Astrocyte of the spinal cord (primary cell): Measurements from ENCODE around the gene RECQL.

ENCODE experiments used
- DNase-seq: peaks from one replicate; pipeline ENCODE4 v3.0.0; 2011; ENCODE audit warnings: low read depth, low spot score
- H3K4me3 ChIP-seq: 2 replicates; pipeline ENCODE4 v1.5.1; 2011; ENCODE audit warnings: low read depth, mild to moderate bottlenecking, low read length, moderate library complexity
- in situ Hi-C: cut with HindIII; loops from 2 replicates; pipeline ENCODE4 v1.10.0; 2017; ENCODE audit warnings: low sequenced_read_pairs
- TF ChIP-seq, protein P1 (sequence below): IDR thresholded peaks from 2 replicates; pipeline ENCODE4 v1.5.1; 2012; ENCODE audit warnings: low read depth, mild to moderate bottlenecking, low read length, inconsistent platforms

The RECQL gene

DNA sequence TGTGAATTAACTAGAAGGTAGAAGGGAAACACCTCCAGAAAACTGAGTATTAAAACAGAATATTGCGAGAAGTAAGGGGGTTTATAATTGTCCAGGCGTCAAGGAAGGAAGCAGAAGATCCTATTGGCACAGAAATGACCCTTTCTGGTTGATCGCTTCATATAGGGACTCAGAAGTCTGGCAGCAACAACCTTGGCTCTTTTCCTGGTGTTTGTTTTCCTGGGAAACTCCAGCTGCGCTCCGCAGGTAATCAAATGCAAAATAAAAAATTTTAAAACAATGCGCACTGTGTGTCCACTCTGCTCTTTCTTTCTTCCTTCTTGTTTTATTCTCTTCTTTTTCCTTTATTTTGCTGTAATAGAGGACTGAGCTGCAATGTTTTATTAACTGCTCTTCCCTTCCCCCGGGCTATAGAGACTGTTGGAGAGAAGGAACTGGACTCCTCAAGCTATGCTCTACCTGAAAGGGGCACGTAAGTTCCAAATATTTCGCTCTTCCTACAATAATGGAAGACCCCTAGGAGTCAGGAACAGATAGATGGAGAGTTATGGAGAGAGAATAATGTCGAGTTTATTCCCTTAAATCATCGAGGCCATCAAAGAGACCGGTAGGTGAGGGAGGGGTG is 25.4 kb upstream of the RECQL start:
- in situ Hi-C loops: no loop called here

DNA sequence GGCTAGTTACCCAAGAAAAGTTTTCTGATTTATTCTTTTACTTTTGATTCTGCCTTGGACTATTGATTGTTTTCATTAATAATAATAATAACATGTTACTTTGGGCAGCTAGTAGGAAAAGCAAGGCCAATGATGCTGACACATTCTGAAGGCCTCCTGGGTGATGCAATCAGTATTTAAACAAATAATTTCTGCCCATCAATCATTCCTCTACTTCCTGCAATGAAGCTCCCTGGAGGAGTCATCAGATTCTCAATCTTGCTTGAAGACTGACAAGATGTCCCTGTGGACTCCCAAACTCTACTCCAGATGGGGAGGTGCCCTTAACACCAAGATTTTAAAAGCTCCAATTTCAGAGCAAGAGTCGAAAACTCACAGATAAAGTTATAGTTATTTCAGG is 24.6 kb upstream of the RECQL start, which contains the start of gene SPX:
TSS of gene SPX (plus strand) at position 244 of the 400 bp plus-strand sequence. CDS start 177 bp downstream, outside the sequence.
- TF ChIP-seq, protein P1, sequence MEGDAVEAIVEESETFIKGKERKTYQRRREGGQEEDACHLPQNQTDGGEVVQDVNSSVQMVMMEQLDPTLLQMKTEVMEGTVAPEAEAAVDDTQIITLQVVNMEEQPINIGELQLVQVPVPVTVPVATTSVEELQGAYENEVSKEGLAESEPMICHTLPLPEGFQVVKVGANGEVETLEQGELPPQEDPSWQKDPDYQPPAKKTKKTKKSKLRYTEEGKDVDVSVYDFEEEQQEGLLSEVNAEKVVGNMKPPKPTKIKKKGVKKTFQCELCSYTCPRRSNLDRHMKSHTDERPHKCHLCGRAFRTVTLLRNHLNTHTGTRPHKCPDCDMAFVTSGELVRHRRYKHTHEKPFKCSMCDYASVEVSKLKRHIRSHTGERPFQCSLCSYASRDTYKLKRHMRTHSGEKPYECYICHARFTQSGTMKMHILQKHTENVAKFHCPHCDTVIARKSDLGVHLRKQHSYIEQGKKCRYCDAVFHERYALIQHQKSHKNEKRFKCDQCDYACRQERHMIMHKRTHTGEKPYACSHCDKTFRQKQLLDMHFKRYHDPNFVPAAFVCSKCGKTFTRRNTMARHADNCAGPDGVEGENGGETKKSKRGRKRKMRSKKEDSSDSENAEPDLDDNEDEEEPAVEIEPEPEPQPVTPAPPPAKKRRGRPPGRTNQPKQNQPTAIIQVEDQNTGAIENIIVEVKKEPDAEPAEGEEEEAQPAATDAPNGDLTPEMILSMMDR: no peak
- H3K4me3 ChIP-seq: peak within 1 kb of the TSS; percentile 61

More for the DNA sequence above, 25.4 kb upstream of the RECQL start:
- DNase-seq: no peak
- H3K4me3 ChIP-seq: peak overlapping the region; percentile 61
- TF ChIP-seq, protein P1: no peak

DNA sequence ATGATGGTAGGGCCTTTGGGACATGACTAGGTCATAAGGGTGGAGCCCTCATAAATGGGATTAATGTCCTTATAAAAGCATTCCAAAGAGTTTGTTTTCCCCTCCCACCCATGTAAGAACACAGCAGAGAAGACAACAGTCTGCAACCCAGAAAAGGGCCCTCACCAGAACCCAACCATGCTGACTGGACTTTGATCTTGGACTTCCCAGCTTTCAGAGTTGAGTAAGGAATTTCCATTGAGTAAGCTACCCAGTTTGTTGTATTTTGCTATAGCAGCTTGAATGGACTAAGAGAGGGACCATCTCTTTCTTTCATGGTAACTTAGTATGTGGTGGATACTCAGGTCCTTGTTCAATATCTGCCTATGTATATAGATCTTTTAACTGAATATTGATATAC is 21.7 kb upstream of the RECQL start:
- TF ChIP-seq, protein P1: no peak
- in situ Hi-C loops: no loop called here
- H3K4me3 ChIP-seq: no peak overlapping the region
- DNase-seq: no peak

More for the DNA sequence above, 24.6 kb upstream of the RECQL start, which contains the start of gene SPX:
- in situ Hi-C loops: no loop called here
- DNase-seq: no peak

GRCh38 chr12:21521541-21521940 is 20.1 kb upstream of the RECQL start:
- in situ Hi-C loops: no loop called here

DNA sequence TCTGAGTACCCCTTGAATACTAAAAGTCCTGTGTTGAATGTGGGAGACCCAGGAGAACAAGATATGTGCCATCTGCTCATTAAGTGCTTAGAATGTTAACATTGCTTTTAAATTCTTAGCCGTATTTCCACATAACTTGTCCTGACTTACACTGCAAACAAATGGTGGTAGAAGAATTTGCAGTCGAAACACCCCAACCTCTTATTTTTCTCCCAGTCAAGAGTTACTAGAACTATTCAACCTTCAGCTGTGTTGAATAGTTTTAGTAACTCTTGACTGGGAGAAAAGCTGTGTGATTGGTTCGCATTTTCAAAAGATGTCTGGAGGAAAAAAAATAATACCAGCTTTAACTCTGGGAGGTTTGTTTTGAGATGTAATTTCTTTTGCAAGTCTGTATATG is 17.0 kb upstream of the RECQL start:
- H3K4me3 ChIP-seq: no peak overlapping the region
- TF ChIP-seq, protein P1: no peak
- DNase-seq: no peak
- in situ Hi-C loops: no loop called here

More at GRCh38 chr12:21521541-21521940, 20.1 kb upstream of the RECQL start:
- no peak for DNase-seq
- TF ChIP-seq, protein P1: no peak
- H3K4me3 ChIP-seq: no peak overlapping the region

DNA sequence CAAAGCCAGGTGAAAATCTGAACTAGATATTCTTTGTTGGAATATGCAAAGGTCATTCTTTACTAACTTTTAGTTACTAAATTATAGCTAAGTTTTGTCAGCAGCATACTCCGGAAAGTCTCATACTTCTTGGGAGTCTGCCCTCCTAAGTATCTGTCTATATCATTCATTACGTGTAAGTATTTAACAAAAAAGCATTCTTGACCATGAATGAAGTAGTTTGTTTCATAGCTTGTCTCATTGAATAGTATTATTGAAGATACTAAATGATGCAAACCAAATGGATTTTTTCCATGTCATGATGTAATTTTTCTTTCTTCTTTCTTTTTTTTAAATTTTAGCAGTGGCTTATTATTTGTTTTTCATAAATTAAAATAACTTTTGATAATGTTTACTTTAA is 14.8 kb upstream of the RECQL start:
- DNase-seq: no peak

More for the DNA sequence above, 14.8 kb upstream of the RECQL start:
- TF ChIP-seq, protein P1: no peak
- in situ Hi-C loops: no loop called here
- H3K4me3 ChIP-seq: no peak overlapping the region
